ENCODE data around the gene MAP1LC3B2. TPM values are rescaled to one million over a fixed set of nuclear protein-coding genes. Genes with fewer than 3 reads are reported as not detected.

Gene MAP1LC3B2
- total RNA-seq, 1 donor from 2014 or later = 0.46 TPM

DNA sequence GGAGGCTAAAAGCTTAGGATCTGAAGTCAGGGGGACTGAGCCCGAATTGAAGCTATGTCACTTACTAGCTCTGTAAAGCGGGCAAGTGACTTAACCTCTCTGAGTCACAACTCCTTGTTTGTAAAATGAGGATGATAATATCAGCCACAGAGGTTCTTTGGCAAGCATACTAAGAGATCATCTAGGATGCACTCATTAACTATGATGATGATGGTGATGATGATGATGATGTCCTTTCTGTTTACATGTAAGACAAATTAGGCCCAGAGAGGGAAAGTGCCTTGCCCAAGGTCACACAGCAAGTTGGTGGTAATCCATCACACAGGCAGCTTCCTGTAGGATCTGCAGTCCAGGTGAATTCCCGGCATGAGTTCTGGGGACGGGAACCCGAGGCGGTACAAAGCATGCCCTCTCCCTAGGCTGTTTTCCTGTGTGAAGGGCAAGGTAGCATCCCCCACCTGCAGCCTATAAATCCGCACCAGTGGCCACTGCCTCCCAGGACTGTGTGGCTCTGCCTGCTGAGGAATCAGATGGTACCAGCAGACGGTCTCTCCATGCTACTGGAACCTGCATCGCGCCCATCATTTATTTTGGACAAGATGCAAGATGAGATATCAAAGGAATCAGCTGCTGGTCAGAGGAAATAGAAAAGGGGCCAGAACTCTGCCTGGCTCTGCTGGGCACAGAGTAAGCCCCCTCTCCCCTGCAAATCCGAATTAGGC is 55.2 kb downstream of the MAP1LC3B2 start:
- no peak for DNase-seq (ENCODE audit: low spot score)

DNA sequence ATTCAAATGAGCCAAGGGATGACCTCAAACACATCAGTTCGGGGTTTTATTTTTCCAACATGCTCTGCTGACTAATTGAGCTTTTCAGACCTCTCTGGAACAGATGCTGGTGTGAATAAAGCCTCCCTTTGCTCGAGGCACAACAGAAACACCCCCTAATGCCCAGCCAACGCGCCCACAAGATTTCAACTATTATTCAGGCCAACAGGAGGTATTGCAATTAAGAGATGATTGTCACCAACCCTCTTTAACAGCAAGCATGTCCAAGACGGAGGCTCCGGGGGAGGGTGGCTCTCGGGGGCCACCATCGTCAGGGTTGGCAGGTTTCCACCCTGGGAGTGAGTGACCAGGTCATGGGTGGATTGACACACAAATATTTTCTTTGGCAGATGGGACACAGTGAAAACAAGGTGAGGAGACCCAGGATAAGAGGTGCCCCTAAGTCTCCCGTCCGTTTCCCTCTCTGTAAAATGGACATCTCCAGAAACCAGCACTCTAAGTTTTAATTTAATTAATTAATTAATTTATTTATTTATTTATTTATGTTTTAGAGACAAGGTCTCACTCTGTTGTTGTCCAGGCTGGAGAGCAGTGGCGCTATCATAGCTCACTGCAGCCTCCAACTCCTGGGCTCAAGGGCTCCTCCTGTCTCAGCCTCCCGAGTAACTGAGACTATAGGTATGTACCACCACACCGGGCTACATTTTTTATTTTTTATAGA is 56.1 kb downstream of the MAP1LC3B2 start:
- no peak for DNase-seq (ENCODE audit: low spot score)

DNA sequence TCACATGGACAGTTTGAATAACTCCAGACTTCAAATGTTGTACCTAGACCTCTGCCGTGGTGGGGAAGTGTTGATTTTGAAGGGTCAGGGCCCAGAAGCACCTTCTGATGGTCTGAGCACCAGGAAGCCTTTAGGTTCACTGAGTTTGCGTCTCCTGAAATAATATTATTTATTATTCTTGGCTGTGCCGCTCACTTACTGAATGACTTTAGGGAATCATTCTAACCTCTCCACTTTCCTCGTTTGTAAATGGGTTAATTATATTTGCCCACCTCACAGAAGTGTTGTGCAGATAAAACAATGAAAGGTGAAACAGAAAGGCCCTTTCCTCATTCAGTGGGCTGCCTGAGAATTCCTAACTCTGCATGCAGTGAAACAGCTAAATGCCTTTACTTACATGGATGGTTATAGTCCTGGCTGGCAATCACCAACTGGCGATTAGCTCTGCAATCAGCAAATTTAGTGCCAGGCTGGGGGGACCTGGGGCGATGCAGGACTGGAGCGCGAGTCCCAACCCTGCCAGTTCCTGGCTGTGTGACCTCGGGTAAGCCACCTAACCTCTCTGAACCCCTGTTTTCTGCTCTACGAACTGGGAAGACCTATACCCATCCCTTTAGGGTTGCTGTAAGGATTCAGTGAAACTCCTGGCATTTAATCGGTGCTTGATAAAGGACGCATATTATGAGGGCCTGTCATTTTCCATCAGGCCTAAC is 57.5 kb downstream of the MAP1LC3B2 start:
- DNase-seq (ENCODE audit: low spot score) = no peak

DNA sequence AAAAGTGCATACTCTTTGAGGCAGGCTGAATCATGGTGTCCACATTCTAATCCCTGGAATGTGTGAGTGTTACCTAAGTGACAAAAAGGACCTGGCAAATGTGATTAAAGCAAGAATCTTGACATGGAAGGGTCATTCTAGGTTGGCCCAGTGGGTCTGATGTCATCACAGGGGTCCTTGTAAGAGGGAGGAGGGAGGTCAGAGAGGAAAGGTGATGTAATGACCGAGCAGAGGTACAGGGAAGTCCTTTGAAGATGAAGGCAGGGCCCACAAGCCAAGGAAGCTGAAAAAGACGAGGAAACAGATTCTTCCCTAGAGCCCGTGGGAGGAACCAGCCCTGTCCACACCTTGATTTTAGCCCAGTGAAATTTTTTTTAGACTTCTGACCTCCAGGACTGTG is 60.1 kb downstream of the MAP1LC3B2 start:
- DNase-seq (ENCODE audit: low spot score) = no peak

- no peak for DNase-seq (ENCODE audit: low spot score)
Observed at GRCh38 chr12:116620124-116620491, 60.9 kb downstream of the MAP1LC3B2 start.

GRCh38 chr12:116620492-116621191 is 61.5 kb downstream of the MAP1LC3B2 start:
- no peak for DNase-seq (ENCODE audit: low spot score)

DNA sequence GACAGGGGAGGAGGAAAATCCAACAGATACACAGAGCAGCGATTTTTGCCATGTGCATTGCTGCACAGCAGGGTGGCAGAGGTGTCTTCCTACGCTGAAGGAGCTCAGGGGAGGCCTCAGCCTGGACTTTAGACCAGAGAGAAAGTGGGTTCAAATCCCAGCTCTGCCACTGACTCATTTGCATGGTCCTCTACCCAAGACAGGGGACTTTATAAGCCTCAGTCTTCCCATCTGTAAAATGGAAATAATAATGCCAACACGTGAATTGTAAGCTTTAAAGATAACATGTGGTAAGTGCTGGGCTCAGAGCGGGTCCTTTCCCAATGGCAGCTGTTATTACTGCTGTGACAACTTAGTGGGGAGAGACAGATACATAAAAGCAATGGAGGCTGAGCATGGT is 62.0 kb downstream of the MAP1LC3B2 start:
- no peak for DNase-seq (ENCODE audit: low spot score)

DNA sequence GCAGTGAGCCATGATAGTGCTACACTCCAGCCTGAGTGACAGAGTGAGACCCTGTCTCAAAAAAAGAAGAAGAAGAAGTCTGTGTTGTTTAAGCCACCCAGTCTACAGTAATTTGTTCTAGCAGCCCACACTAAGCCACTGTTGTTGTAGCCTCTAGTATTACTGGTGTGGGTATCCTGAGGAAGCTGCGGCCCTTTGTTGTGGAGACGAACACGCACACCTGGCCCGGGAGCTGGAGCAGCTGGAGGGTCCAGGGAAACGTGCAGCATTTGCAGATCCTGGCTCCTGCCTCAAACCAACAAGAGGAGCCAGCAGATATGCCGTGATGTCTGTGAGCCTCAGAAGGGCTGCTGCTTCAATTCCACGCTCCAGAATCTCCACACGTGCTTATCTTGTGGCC is 65.3 kb downstream of the MAP1LC3B2 start:
- DNase-seq (ENCODE audit: low spot score) = no peak

DNA sequence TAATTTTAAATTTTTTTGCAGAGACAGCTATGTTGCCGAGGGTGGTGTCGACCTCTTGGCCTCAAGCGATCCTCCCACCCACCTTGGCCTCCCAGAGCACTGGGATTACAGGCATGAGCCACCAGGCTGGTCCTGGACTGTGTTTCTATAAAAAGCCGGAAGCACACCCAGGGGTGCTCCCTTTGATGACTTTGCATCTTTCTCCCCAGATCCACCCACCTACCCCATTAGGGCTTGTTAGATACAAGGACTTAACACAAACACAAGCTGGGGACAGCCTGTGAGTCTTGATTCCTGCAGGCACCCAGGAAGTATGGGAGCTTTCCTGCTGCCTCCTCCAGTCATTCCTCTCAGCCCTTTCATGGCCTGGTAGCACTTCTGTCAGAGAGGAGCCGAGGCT is 67.0 kb downstream of the MAP1LC3B2 start:
- DNase-seq (ENCODE audit: low spot score) = no peak

Other genes with a start within 250 kb of the MAP1LC3B2 start
- gene SPRING1, start 178.7 kb downstream of the MAP1LC3B2 start, total RNA-seq = 27.7 TPM
- gene RNFT2, start 178.9 kb downstream of the MAP1LC3B2 start, total RNA-seq = 5.6 TPM